Measurements from ENCODE around the gene PDLIM1.

The PDLIM1 gene

GRCh38 chr10:95314192-95314918 is 23.6 kb upstream of the PDLIM1 start:
- no peak for DNase-seq (ENCODE audit: low read depth)

GRCh38 chr10:95312986-95313495 is 22.2 kb upstream of the PDLIM1 start:
- DNase-seq (ENCODE audit: low read depth), result no peak

GRCh38 chr10:95312257-95312656 is 21.5 kb upstream of the PDLIM1 start:
- no peak for DNase-seq (ENCODE audit: low read depth)

- DNase-seq (ENCODE audit: low read depth), result no peak
These were observed 19.2 kb upstream of the PDLIM1 start for GRCh38 chr10:95309958-95310357.

GRCh38 chr10:95308389-95309302 is 17.8 kb upstream of the PDLIM1 start:
- no peak for DNase-seq (ENCODE audit: low read depth)

GRCh38 chr10:95306851-95307250 is 16.0 kb upstream of the PDLIM1 start:
- no peak for DNase-seq (ENCODE audit: low read depth)

GRCh38 chr10:95306318-95306650 is 15.5 kb upstream of the PDLIM1 start:
- no peak for DNase-seq (ENCODE audit: low read depth)

- no peak for DNase-seq (ENCODE audit: low read depth)
These were observed 15.0 kb upstream of the PDLIM1 start for GRCh38 chr10:95305606-95306317.

GRCh38 chr10:95304976-95305375 is 14.2 kb upstream of the PDLIM1 start:
- no peak for DNase-seq (ENCODE audit: low read depth)

- DNase-seq (ENCODE audit: low read depth), result no peak
These were observed 13.7 kb upstream of the PDLIM1 start for GRCh38 chr10:95304463-95304862.

- DNase-seq (ENCODE audit: low read depth), result no peak
These were observed 13.1 kb upstream of the PDLIM1 start for GRCh38 chr10:95303950-95304349.

GRCh38 chr10:95303535-95303934 is 12.7 kb upstream of the PDLIM1 start:
- no peak for DNase-seq (ENCODE audit: low read depth)

GRCh38 chr10:95300022-95300539 is 9.3 kb upstream of the PDLIM1 start:
- no peak for DNase-seq (ENCODE audit: low read depth)

- DNase-seq (ENCODE audit: low read depth), result no peak
These were observed 6.6 kb upstream of the PDLIM1 start for GRCh38 chr10:95297402-95297801.

- DNase-seq (ENCODE audit: low read depth), result no peak
These were observed 6.0 kb upstream of the PDLIM1 start for GRCh38 chr10:95296764-95297163.

- no peak for DNase-seq (ENCODE audit: low read depth)
These were observed 4.4 kb upstream of the PDLIM1 start for GRCh38 chr10:95295031-95295755.

- DNase-seq (ENCODE audit: low read depth), result no peak
These were observed 2.8 kb upstream of the PDLIM1 start for GRCh38 chr10:95293631-95294030.

- no peak for DNase-seq (ENCODE audit: low read depth)
These were observed 699 bp upstream of the PDLIM1 start for GRCh38 chr10:95291365-95292039.

GRCh38 chr10:95289921-95290421 is 832 bp downstream of the PDLIM1 start:
- no peak for DNase-seq (ENCODE audit: low read depth)

- no peak for DNase-seq (ENCODE audit: low read depth)
These were observed 1.5 kb downstream of the PDLIM1 start for GRCh38 chr10:95289003-95289920.
